ENCODE data around the gene CLTA.
"Not testable (repeated sequence)": the region's sequence is repeated elsewhere in the genome, so short reads cannot be mapped to it uniquely, and the experiment has no call there.

CLTA gene

GRCh38 chr9:36174271-36174670 lies 16.4 kb upstream of the CLTA start:
- Histone ChIP-seq H3K9ac (ENCODE audit: low read length) (no peak overlapping the region), H3K4me2 (ENCODE audit: low read length) (no peak overlapping the region), H3K27ac (ENCODE audit: low read length) (no peak overlapping the region), H3K4me1 (ENCODE audit: low read length) (no peaks in the 10 kb centered on the region), H2AFZ (ENCODE audit: low read depth, low read length) (no peak overlapping the region), H3K79me2 (ENCODE audit: low read length) (no peaks in the 10 kb centered on the region), H3K4me3 (ENCODE audit: low read length) (no peak overlapping the region), H3K27me3 (ENCODE audit: low read depth, low read length) (no peaks in the 10 kb centered on the region), H3K9me3 (ENCODE audit: insufficient read depth, low read length) (no peaks in the 10 kb centered on the region), H3K36me3 (replicated peaks; ENCODE audit: low read depth, low read length) (no peaks in the 10 kb centered on the region), H4K20me1 (ENCODE audit: insufficient read depth, low read length) (no peaks in the 10 kb centered on the region)
- TF ChIP-seq CTCF (IDR thresholded peaks at IDR 0.05; ENCODE audit: low read depth, low read length): no peak

GRCh38 chr9:36174731-36175130 lies 16.0 kb upstream of the CLTA start:
- H3K27me3 ChIP-seq (ENCODE audit: low read depth, low read length): no peaks in the 10 kb centered on the region
- TF ChIP-seq CTCF (IDR thresholded peaks at IDR 0.05; ENCODE audit: low read depth, low read length) (no peak), EZH2phosphoT487 (IDR thresholded peaks at IDR 0.05; ENCODE audit: low read depth) (no peak)
- H3K9me3 ChIP-seq (ENCODE audit: insufficient read depth, low read length): no peaks in the 10 kb centered on the region
- H3K9ac ChIP-seq (ENCODE audit: low read length): no peak overlapping the region
- no peak overlapping the region for H3K27ac ChIP-seq (ENCODE audit: low read length)
- H3K4me1 ChIP-seq (ENCODE audit: low read length): no peaks in the 10 kb centered on the region
- no peak overlapping the region for H2AFZ ChIP-seq (ENCODE audit: low read depth, low read length)
- H3K79me2 ChIP-seq (ENCODE audit: low read length): no peaks in the 10 kb centered on the region
- no peaks in the 10 kb centered on the region for H3K36me3 ChIP-seq (replicated peaks; ENCODE audit: low read depth, low read length)
- H3K4me2 ChIP-seq (ENCODE audit: low read length): no peak overlapping the region
- no peaks in the 10 kb centered on the region for H4K20me1 ChIP-seq (ENCODE audit: insufficient read depth, low read length)
- no peak overlapping the region for H3K4me3 ChIP-seq (ENCODE audit: low read length)

- not testable (repeated sequence) for H3K9ac ChIP-seq (ENCODE audit: low read length); H3K79me2 ChIP-seq (ENCODE audit: low read length); H3K4me2 ChIP-seq (ENCODE audit: low read length); H3K9me3 ChIP-seq (ENCODE audit: insufficient read depth, low read length); H3K4me3 ChIP-seq (ENCODE audit: low read length); H3K4me1 ChIP-seq (ENCODE audit: low read length); H3K27ac ChIP-seq (ENCODE audit: low read length); H3K27me3 ChIP-seq (ENCODE audit: low read depth, low read length); H3K36me3 ChIP-seq (replicated peaks; ENCODE audit: low read depth, low read length); H4K20me1 ChIP-seq (ENCODE audit: insufficient read depth, low read length); H2AFZ ChIP-seq (ENCODE audit: low read depth, low read length)
Measured at GRCh38 chr9:36175209-36175608, 15.5 kb upstream of the CLTA start.

GRCh38 chr9:36176496-36176895 lies 14.2 kb upstream of the CLTA start:
- H2AFZ ChIP-seq (ENCODE audit: low read depth, low read length); H3K79me2 ChIP-seq (ENCODE audit: low read length); H3K9me3 ChIP-seq (ENCODE audit: insufficient read depth, low read length); H3K4me3 ChIP-seq (ENCODE audit: low read length); H3K4me1 ChIP-seq (ENCODE audit: low read length); H3K36me3 ChIP-seq (replicated peaks; ENCODE audit: low read depth, low read length); H3K4me2 ChIP-seq (ENCODE audit: low read length); H3K27ac ChIP-seq (ENCODE audit: low read length); H3K9ac ChIP-seq (ENCODE audit: low read length); H4K20me1 ChIP-seq (ENCODE audit: insufficient read depth, low read length); H3K27me3 ChIP-seq (ENCODE audit: low read depth, low read length): not testable (repeated sequence)

GRCh38 chr9:36177571-36177970 lies 13.2 kb upstream of the CLTA start:
- TF ChIP-seq CTCF (IDR thresholded peaks at IDR 0.05; ENCODE audit: low read depth, low read length): no peak
- no peak for TF ChIP-seq EZH2phosphoT487 (IDR thresholded peaks at IDR 0.05; ENCODE audit: low read depth)
- H3K27me3 ChIP-seq (ENCODE audit: low read depth, low read length): no peaks in the 10 kb centered on the region
- no peak overlapping the region for H3K27ac ChIP-seq (ENCODE audit: low read length)
- no peak overlapping the region for H3K4me3 ChIP-seq (ENCODE audit: low read length)
- no peaks in the 10 kb centered on the region for H3K4me1 ChIP-seq (ENCODE audit: low read length)
- H3K9ac ChIP-seq (ENCODE audit: low read length): no peak overlapping the region
- no peak overlapping the region for H2AFZ ChIP-seq (ENCODE audit: low read depth, low read length)
- no peaks in the 10 kb centered on the region for H4K20me1 ChIP-seq (ENCODE audit: insufficient read depth, low read length)
- no peaks in the 10 kb centered on the region for H3K9me3 ChIP-seq (ENCODE audit: insufficient read depth, low read length)
- H3K79me2 ChIP-seq (ENCODE audit: low read length): no peaks in the 10 kb centered on the region
- H3K36me3 ChIP-seq (replicated peaks; ENCODE audit: low read depth, low read length): no peaks in the 10 kb centered on the region
- H3K4me2 ChIP-seq (ENCODE audit: low read length): no peak overlapping the region

GRCh38 chr9:36180243-36180642 lies 10.5 kb upstream of the CLTA start:
- H3K27me3 ChIP-seq (ENCODE audit: low read depth, low read length); H3K4me3 ChIP-seq (ENCODE audit: low read length); H2AFZ ChIP-seq (ENCODE audit: low read depth, low read length); H3K79me2 ChIP-seq (ENCODE audit: low read length); H3K27ac ChIP-seq (ENCODE audit: low read length); H3K36me3 ChIP-seq (replicated peaks; ENCODE audit: low read depth, low read length); H4K20me1 ChIP-seq (ENCODE audit: insufficient read depth, low read length); H3K9ac ChIP-seq (ENCODE audit: low read length); H3K9me3 ChIP-seq (ENCODE audit: insufficient read depth, low read length); H3K4me1 ChIP-seq (ENCODE audit: low read length); H3K4me2 ChIP-seq (ENCODE audit: low read length): not testable (repeated sequence)
